ENCODE results near the gene DERL2.

The DERL2 gene

GRCh38 chr17:5486206-5487124 lies 487 bp upstream of the DERL2 start, which contains the start of gene MIS12:
TSS of gene MIS12 (plus strand) at chr17:5486566. CDS start at chr17:5488863, 2,297 bp downstream.
- peaks cover 3% of the 10 kb centered on the region; the same call in 1 of the 2 replicates for H4K20me1 ChIP-seq (ENCODE audit: insufficient read depth, low read length)
- H3K4me3 ChIP-seq (ENCODE audit: low read length): peak within 1 kb of the TSS; percentile 88
- H3K27me3 ChIP-seq (replicated peaks; ENCODE audit: insufficient read depth, low read length): no peaks in the 10 kb centered on the region
- H3K36me3 ChIP-seq (replicated peaks; ENCODE audit: insufficient read depth, low read length): peaks cover 31% of the 10 kb centered on the region
- H3K9me3 ChIP-seq (replicated peaks; ENCODE audit: insufficient read depth, low read length): no peaks in the 10 kb centered on the region
- peaks cover 8% of the 10 kb centered on the region; the same call in 1 of the 2 replicates for H3F3A ChIP-seq (ENCODE audit: insufficient read depth, low read length)
- H3K27ac ChIP-seq (ENCODE audit: low read length): peak within 1 kb of the TSS; percentile 99
- peaks cover 13% of the 10 kb centered on the region; the same call in 1 of the 2 replicates for H3K4me1 ChIP-seq (ENCODE audit: low read length)
- H2AFZ ChIP-seq (ENCODE audit: low read length): peak within 1 kb of the TSS; percentile 90
- peak within 1 kb of the TSS; percentile 86 for H3K4me2 ChIP-seq (ENCODE audit: low read depth, low read length)
- peaks cover 78% of the 10 kb centered on the region for H3K79me2 ChIP-seq (ENCODE audit: low read length)
- no peaks in the 10 kb centered on the region for H3K9me2 ChIP-seq (replicated peaks; ENCODE audit: insufficient read depth, low read length)
- TF ChIP-seq EZH2 (optimal IDR thresholded peaks at IDR 0.05; ENCODE audit: low read depth, low read length) (no peak), EZH2phosphoT487 (IDR thresholded peaks at IDR 0.05; ENCODE audit: low read length) (no peak)
- H3K9ac ChIP-seq (ENCODE audit: low read length): peak within 1 kb of the TSS; percentile 99
- peak; percentile 98 for DNase-seq

GRCh38 chr17:5481451-5481850 lies 4.5 kb downstream of the DERL2 start:
- Histone ChIP-seq H4K20me1 (ENCODE audit: insufficient read depth, low read length) (no peaks in the 10 kb centered on the region), H3K36me3 (replicated peaks; ENCODE audit: insufficient read depth, low read length) (peaks cover 7% of the 10 kb centered on the region)
- TF ChIP-seq EZH2 (optimal IDR thresholded peaks at IDR 0.05; ENCODE audit: low read depth, low read length): no peak
- TF ChIP-seq, protein P1, sequence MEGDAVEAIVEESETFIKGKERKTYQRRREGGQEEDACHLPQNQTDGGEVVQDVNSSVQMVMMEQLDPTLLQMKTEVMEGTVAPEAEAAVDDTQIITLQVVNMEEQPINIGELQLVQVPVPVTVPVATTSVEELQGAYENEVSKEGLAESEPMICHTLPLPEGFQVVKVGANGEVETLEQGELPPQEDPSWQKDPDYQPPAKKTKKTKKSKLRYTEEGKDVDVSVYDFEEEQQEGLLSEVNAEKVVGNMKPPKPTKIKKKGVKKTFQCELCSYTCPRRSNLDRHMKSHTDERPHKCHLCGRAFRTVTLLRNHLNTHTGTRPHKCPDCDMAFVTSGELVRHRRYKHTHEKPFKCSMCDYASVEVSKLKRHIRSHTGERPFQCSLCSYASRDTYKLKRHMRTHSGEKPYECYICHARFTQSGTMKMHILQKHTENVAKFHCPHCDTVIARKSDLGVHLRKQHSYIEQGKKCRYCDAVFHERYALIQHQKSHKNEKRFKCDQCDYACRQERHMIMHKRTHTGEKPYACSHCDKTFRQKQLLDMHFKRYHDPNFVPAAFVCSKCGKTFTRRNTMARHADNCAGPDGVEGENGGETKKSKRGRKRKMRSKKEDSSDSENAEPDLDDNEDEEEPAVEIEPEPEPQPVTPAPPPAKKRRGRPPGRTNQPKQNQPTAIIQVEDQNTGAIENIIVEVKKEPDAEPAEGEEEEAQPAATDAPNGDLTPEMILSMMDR (IDR thresholded peaks at IDR 0.05; ENCODE audit: low read length): no peak
- TF ChIP-seq EZH2phosphoT487 (IDR thresholded peaks at IDR 0.05; ENCODE audit: low read length): no peak

DNA sequence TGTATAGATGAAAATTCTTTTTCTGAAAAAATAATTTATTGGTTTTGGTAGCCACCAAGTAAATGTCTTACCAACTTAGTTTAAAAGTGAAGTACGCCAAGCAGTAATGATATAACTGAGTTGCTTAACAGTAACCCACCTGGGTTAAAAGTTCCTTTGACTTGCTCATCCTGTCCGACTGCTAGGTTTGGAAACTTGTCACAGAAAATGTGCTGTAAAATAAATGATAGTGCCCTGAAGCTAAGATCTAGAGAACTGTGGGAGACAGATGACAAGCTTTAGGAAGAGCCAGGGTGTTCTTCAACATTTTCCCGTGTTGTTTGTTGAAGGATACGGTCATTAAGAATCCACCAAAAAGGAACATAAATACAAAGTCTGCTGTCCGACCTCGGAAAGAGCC lies 5.0 kb downstream of the DERL2 start:
- no peak overlapping the region for H3K9ac ChIP-seq (ENCODE audit: low read length)
- no peak overlapping the region for H3K27ac ChIP-seq (ENCODE audit: low read length)
- no peaks in the 10 kb centered on the region for H3F3A ChIP-seq (ENCODE audit: insufficient read depth, low read length)
- TF ChIP-seq, protein P1 (IDR thresholded peaks at IDR 0.05; ENCODE audit: low read length): no peak
- TF ChIP-seq EZH2 (optimal IDR thresholded peaks at IDR 0.05; ENCODE audit: low read depth, low read length) (no peak), EZH2phosphoT487 (IDR thresholded peaks at IDR 0.05; ENCODE audit: low read length) (no peak)
- H3K27me3 ChIP-seq (replicated peaks; ENCODE audit: insufficient read depth, low read length): no peaks in the 10 kb centered on the region
- H3K9me2 ChIP-seq (replicated peaks; ENCODE audit: insufficient read depth, low read length): no peaks in the 10 kb centered on the region
- H3K79me2 ChIP-seq (ENCODE audit: low read length): peaks cover 62% of the 10 kb centered on the region
- no peak overlapping the region for H2AFZ ChIP-seq (ENCODE audit: low read length)
- DNase-seq: no peak
- no peak overlapping the region for H3K4me3 ChIP-seq (ENCODE audit: low read length)
- H3K4me2 ChIP-seq (ENCODE audit: low read depth, low read length): no peak overlapping the region
- no peaks in the 10 kb centered on the region for H4K20me1 ChIP-seq (ENCODE audit: insufficient read depth, low read length)
- H3K36me3 ChIP-seq (replicated peaks; ENCODE audit: insufficient read depth, low read length): peaks cover 7% of the 10 kb centered on the region
- no peaks in the 10 kb centered on the region for H3K9me3 ChIP-seq (replicated peaks; ENCODE audit: insufficient read depth, low read length)
- H3K4me1 ChIP-seq (ENCODE audit: low read length): peaks cover 5% of the 10 kb centered on the region; the same call in 1 of the 2 replicates

More at GRCh38 chr17:5481451-5481850, 4.5 kb downstream of the DERL2 start:
- H3K9me3 ChIP-seq (replicated peaks; ENCODE audit: insufficient read depth, low read length): no peaks in the 10 kb centered on the region
- DNase-seq: no peak
- H3F3A ChIP-seq (ENCODE audit: insufficient read depth, low read length): peaks cover 1% of the 10 kb centered on the region; the same call in 1 of the 2 replicates
- no peak overlapping the region for H3K4me3 ChIP-seq (ENCODE audit: low read length)
- H3K79me2 ChIP-seq (ENCODE audit: low read length): peaks cover 62% of the 10 kb centered on the region
- H3K4me2 ChIP-seq (ENCODE audit: low read depth, low read length): no peak overlapping the region
- no peaks in the 10 kb centered on the region for H3K27me3 ChIP-seq (replicated peaks; ENCODE audit: insufficient read depth, low read length)
- no peak overlapping the region for H2AFZ ChIP-seq (ENCODE audit: low read length)
- H3K9ac ChIP-seq (ENCODE audit: low read length): no peak overlapping the region
- no peak overlapping the region for H3K27ac ChIP-seq (ENCODE audit: low read length)
- H3K9me2 ChIP-seq (replicated peaks; ENCODE audit: insufficient read depth, low read length): no peaks in the 10 kb centered on the region
- H3K4me1 ChIP-seq (ENCODE audit: low read length): peaks cover 5% of the 10 kb centered on the region; the same call in 1 of the 2 replicates
